ENCODE results near the gene MARCHF9. TPM values are rescaled to one million over a fixed set of nuclear protein-coding genes. Genes with fewer than 3 reads are reported as not detected.

The MARCHF9 gene
- total RNA-seq (2021) = 19.8 and 23.6 TPM in 2 replicates
- Bru-seq, nascent RNA = percentile 54 among the genes with signal in this experiment
- BruChase-seq, experiment 1, labeled RNA remaining after a 2-hour chase = percentile 64 among the genes with signal in this experiment
- percentile 68 among the genes with signal in this experiment for BruChase-seq, experiment 2, labeled RNA remaining after a 6-hour chase
- long read RNA-seq, partial matches to known transcripts = 0 of 6 reads
- long read RNA-seq, other reads (novel, unspliced or antisense) = 4 of 6 reads

GRCh38 chr12:57754411-57755193 is at the start of gene MARCHF9:
TSS of gene MARCHF9 (plus strand) at chr12:57755103. CDS start at chr12:57755529, 426 bp downstream.
- peaks cover 19% of the 10 kb centered on the region for H3K36me3 ChIP-seq (ENCODE audit: insufficient read depth, low read length, poor library complexity, severe bottlenecking)
- H3K27ac ChIP-seq (ENCODE audit: low read depth, low read length, poor library complexity, severe bottlenecking) = no peak within 1 kb of the TSS
- intact Hi-C loops (cut with micrococcal nuclease; ENCODE audit: unreplicated experiment) = no loop called here
- peak within 1 kb of the TSS; percentile 60 for H3K4me3 ChIP-seq (ENCODE audit: low read depth, low read length, poor library complexity, severe bottlenecking)
- no peaks in the 10 kb centered on the region for H3K9me3 ChIP-seq (ENCODE audit: low read depth, low read length, poor library complexity, severe bottlenecking)
- ChIA-PET POLR2A (ENCODE audit: low non-redundant PET) (no interaction called here), CTCF (no interaction called here)
- BruUV-seq (replicated peaks) = no TSS peak
- peak; percentile 75 for DNase-seq (ENCODE audit: low spot score)
- no peaks in the 10 kb centered on the region for H3K27me3 ChIP-seq (replicated peaks; ENCODE audit: insufficient read depth, low read depth, low read length, poor library complexity)
- H3K4me1 ChIP-seq (ENCODE audit: insufficient read depth, low read length, poor library complexity, severe bottlenecking) = peaks cover 33% of the 10 kb centered on the region
- TF ChIP-seq CTCF (conservative IDR thresholded peaks at IDR 0.05; ENCODE audit: low read depth, low read length) (no peak), EZH2 (IDR thresholded peaks at IDR 0.05; ENCODE audit: borderline replicate concordance, low read depth, low read length, poor library complexity, severe bottlenecking) (no peak)

GRCh38 chr12:57707250-57707649 is 47.7 kb upstream of the MARCHF9 start:
- intact Hi-C loops (cut with micrococcal nuclease; ENCODE audit: unreplicated experiment) = no loop called here
- Histone ChIP-seq H3K9me3 (ENCODE audit: low read depth, low read length, poor library complexity, severe bottlenecking) (no peaks in the 10 kb centered on the region), H3K4me1 (ENCODE audit: insufficient read depth, low read length, poor library complexity, severe bottlenecking) (no peaks in the 10 kb centered on the region), H3K4me3 (ENCODE audit: low read depth, low read length, poor library complexity, severe bottlenecking) (no peak overlapping the region), H3K27ac (ENCODE audit: low read depth, low read length, poor library complexity, severe bottlenecking) (no peak overlapping the region), H3K27me3 (replicated peaks; ENCODE audit: insufficient read depth, low read depth, low read length, poor library complexity) (no peaks in the 10 kb centered on the region), H3K36me3 (ENCODE audit: insufficient read depth, low read length, poor library complexity, severe bottlenecking) (no peaks in the 10 kb centered on the region)
- TF ChIP-seq EZH2 (IDR thresholded peaks at IDR 0.05; ENCODE audit: borderline replicate concordance, low read depth, low read length, poor library complexity, severe bottlenecking) = no peak
- TF ChIP-seq CTCF (conservative IDR thresholded peaks at IDR 0.05; ENCODE audit: low read depth, low read length) = no peak
- ChIA-PET POLR2A (ENCODE audit: low non-redundant PET) (no interaction called here), CTCF (no interaction called here)
- no TSS peak for BruUV-seq (replicated peaks)
- DNase-seq (ENCODE audit: low spot score) = no peak

GRCh38 chr12:57708296-57708695 is 46.6 kb upstream of the MARCHF9 start:
- H3K36me3 ChIP-seq (ENCODE audit: insufficient read depth, low read length, poor library complexity, severe bottlenecking) = no peaks in the 10 kb centered on the region

More at GRCh38 chr12:57708296-57708695, 46.6 kb upstream of the MARCHF9 start:
- intact Hi-C loops (cut with micrococcal nuclease; ENCODE audit: unreplicated experiment) = no loop called here
- Histone ChIP-seq H3K4me3 (ENCODE audit: low read depth, low read length, poor library complexity, severe bottlenecking) (no peak overlapping the region), H3K27me3 (replicated peaks; ENCODE audit: insufficient read depth, low read depth, low read length, poor library complexity) (no peaks in the 10 kb centered on the region), H3K9me3 (ENCODE audit: low read depth, low read length, poor library complexity, severe bottlenecking) (no peaks in the 10 kb centered on the region), H3K27ac (ENCODE audit: low read depth, low read length, poor library complexity, severe bottlenecking) (no peak overlapping the region), H3K4me1 (ENCODE audit: insufficient read depth, low read length, poor library complexity, severe bottlenecking) (no peaks in the 10 kb centered on the region)
- ChIA-PET CTCF (no interaction called here), POLR2A (ENCODE audit: low non-redundant PET) (no interaction called here)
- no peak for DNase-seq (ENCODE audit: low spot score)
- TF ChIP-seq EZH2 (IDR thresholded peaks at IDR 0.05; ENCODE audit: borderline replicate concordance, low read depth, low read length, poor library complexity, severe bottlenecking) (no peak), CTCF (conservative IDR thresholded peaks at IDR 0.05; ENCODE audit: low read depth, low read length) (no peak)
- BruUV-seq (replicated peaks) = no TSS peak

Measured in A673 (cell line).